T-helper 17 cell (primary cell): Measurements from ENCODE around the gene TBC1D5. TPM values are rescaled to one million over a fixed set of nuclear protein-coding genes. Genes with fewer than 3 reads are reported as not detected.

Source experiments
- ATAC-seq: fragments of 150-1000 bp; cut with Tn5 transposase; 2 replicates; pipeline ENCODE4 v1.10.0; 2021; ENCODE audit warnings: mild to moderate bottlenecking, moderate library complexity
- DNase-seq, 3 donors: peaks; one replicate each; pipeline versions ENCODE4 v3.0.0 to v3.0.0-alpha.2; 2020 to 2021
- H3K9me3 ChIP-seq: one replicate; pipeline ENCODE4 v1.7.0; 2013; ENCODE audit warnings: low read length, mild to moderate bottlenecking; ENCODE audit not compliant: control insufficient read depth, poor library complexity, severe bottlenecking
- H3K27ac Mint-ChIP-seq: one replicate; pipeline ENCODE4 v1.8.0; 2022; ENCODE audit warnings: mild to moderate bottlenecking, moderate library complexity, mixed read lengths
- H3K27me3 Mint-ChIP-seq: one replicate; pipeline ENCODE4 v1.8.0; 2022; ENCODE audit warnings: mixed read lengths
- H3K36me3 Mint-ChIP-seq: one replicate; pipeline ENCODE4 v1.8.0; 2022; ENCODE audit warnings: low read depth, mixed read lengths
- H3K4me1 Mint-ChIP-seq: one replicate; pipeline ENCODE4 v1.8.0; 2022; ENCODE audit warnings: mild to moderate bottlenecking, mixed read lengths
- H3K4me3 Mint-ChIP-seq: one replicate; pipeline ENCODE4 v1.8.0; 2022; ENCODE audit warnings: mild to moderate bottlenecking, moderate library complexity, mixed read lengths
- total RNA-seq, 4 donors: library from RNA in 2 of 4; stranded (reverse) in 2 of 4; gene quantifications; one replicate each; pipeline ENCODE4 v1.2.3 and lab custom pipeline; 2022 to 2026

TBC1D5 gene
- total RNA-seq, 2 donors from 2014 or later, result 53.7 to 58.4 TPM

- Mint-ChIP-seq H3K36me3 (peaks cover 5% of the 10 kb centered on the region), H3K4me3 (no peak overlapping the region), H3K4me1 (peaks cover 14% of the 10 kb centered on the region), H3K27me3 (no peaks in the 10 kb centered on the region), H3K27ac (no peak overlapping the region)
- no peaks in the 10 kb centered on the region for H3K9me3 ChIP-seq
- DNase-seq (no peak), ATAC-seq (peak; percentile 75)
These were observed 562.8 kb downstream of the TBC1D5 start for GRCh38 chr3:17179381-17180205.

GRCh38 chr3:17176757-17177156 lies 565.7 kb downstream of the TBC1D5 start:
- Mint-ChIP-seq H3K27ac (no peak overlapping the region), H3K36me3 (peaks cover 2% of the 10 kb centered on the region), H3K27me3 (no peaks in the 10 kb centered on the region), H3K4me1 (peaks cover 4% of the 10 kb centered on the region), H3K4me3 (no peak overlapping the region)
- no peaks in the 10 kb centered on the region for H3K9me3 ChIP-seq
- no peak for DNase-seq
- no peak for ATAC-seq

- Mint-ChIP-seq H3K27ac (no peak overlapping the region), H3K4me1 (peaks cover 4% of the 10 kb centered on the region)
- no peak for ATAC-seq
These were observed 567.1 kb downstream of the TBC1D5 start for GRCh38 chr3:17175187-17175807.

GRCh38 chr3:17166369-17166768 lies 576.1 kb downstream of the TBC1D5 start:
- H3K9me3 ChIP-seq, result no peaks in the 10 kb centered on the region
- DNase-seq (no peak), ATAC-seq (no peak)
- Mint-ChIP-seq H3K27ac (no peak overlapping the region), H3K4me1 (peaks cover 7% of the 10 kb centered on the region), H3K36me3 (peaks cover 3% of the 10 kb centered on the region), H3K4me3 (no peak overlapping the region), H3K27me3 (no peaks in the 10 kb centered on the region)

More at GRCh38 chr3:17175187-17175807, 567.1 kb downstream of the TBC1D5 start:
- H3K36me3 Mint-ChIP-seq, result no peaks in the 10 kb centered on the region
- H3K9me3 ChIP-seq, result no peaks in the 10 kb centered on the region
- H3K4me3 Mint-ChIP-seq, result no peak overlapping the region
- no peak for DNase-seq
- no peaks in the 10 kb centered on the region for H3K27me3 Mint-ChIP-seq

GRCh38 chr3:17162116-17162515 lies 580.3 kb downstream of the TBC1D5 start:
- H3K27me3 Mint-ChIP-seq, result no peaks in the 10 kb centered on the region
- DNase-seq (no peak), ATAC-seq (no peak)
- H3K36me3 Mint-ChIP-seq, result no peaks in the 10 kb centered on the region
- peaks cover 2% of the 10 kb centered on the region for H3K4me1 Mint-ChIP-seq
- no peak overlapping the region for H3K4me3 Mint-ChIP-seq
- peak overlapping the region; percentile 59 for H3K27ac Mint-ChIP-seq
- H3K9me3 ChIP-seq, result no peaks in the 10 kb centered on the region

GRCh38 chr3:17160597-17160996 lies 581.8 kb downstream of the TBC1D5 start:
- no peak for DNase-seq
- Mint-ChIP-seq H3K36me3 (no peaks in the 10 kb centered on the region), H3K4me1 (peaks cover 7% of the 10 kb centered on the region), H3K27ac (peak overlapping the region; percentile 6), H3K27me3 (no peaks in the 10 kb centered on the region), H3K4me3 (no peak overlapping the region)
- ATAC-seq, result no peak
- no peaks in the 10 kb centered on the region for H3K9me3 ChIP-seq

- H3K9me3 ChIP-seq, result no peaks in the 10 kb centered on the region
- Mint-ChIP-seq H3K27me3 (no peaks in the 10 kb centered on the region), H3K4me1 (peaks cover 7% of the 10 kb centered on the region), H3K4me3 (no peak overlapping the region), H3K27ac (no peak overlapping the region), H3K36me3 (peaks cover 6% of the 10 kb centered on the region)
- ATAC-seq (no peak), DNase-seq (no peak)
These were observed 583.3 kb downstream of the TBC1D5 start for GRCh38 chr3:17158941-17159682.

- H3K4me3 Mint-ChIP-seq, result no peak overlapping the region
- H3K27me3 Mint-ChIP-seq, result no peaks in the 10 kb centered on the region
- no peak for ATAC-seq
- peaks cover 7% of the 10 kb centered on the region for H3K4me1 Mint-ChIP-seq
- no peak for DNase-seq
- peaks cover 8% of the 10 kb centered on the region for H3K36me3 Mint-ChIP-seq
- H3K9me3 ChIP-seq, result no peaks in the 10 kb centered on the region
- H3K27ac Mint-ChIP-seq, result no peak overlapping the region
These were observed 584.7 kb downstream of the TBC1D5 start for GRCh38 chr3:17157713-17158112.

- Mint-ChIP-seq H3K27ac (peak overlapping the region; percentile 66), H3K27me3 (no peaks in the 10 kb centered on the region), H3K36me3 (peaks cover 8% of the 10 kb centered on the region), H3K4me3 (no peak overlapping the region), H3K4me1 (peaks cover 11% of the 10 kb centered on the region)
- no peak for ATAC-seq
- DNase-seq, result no peak
- no peaks in the 10 kb centered on the region for H3K9me3 ChIP-seq
These were observed 585.6 kb downstream of the TBC1D5 start for GRCh38 chr3:17156864-17157263.

- no peaks in the 10 kb centered on the region for H3K9me3 ChIP-seq
- no peak for ATAC-seq
- Mint-ChIP-seq H3K27ac (peak overlapping the region; percentile 32), H3K36me3 (peaks cover 8% of the 10 kb centered on the region), H3K4me3 (no peak overlapping the region), H3K27me3 (no peaks in the 10 kb centered on the region), H3K4me1 (peaks cover 17% of the 10 kb centered on the region)
- no peak for DNase-seq
These were observed 586.5 kb downstream of the TBC1D5 start for GRCh38 chr3:17155951-17156350.

GRCh38 chr3:17154941-17155340 lies 587.5 kb downstream of the TBC1D5 start:
- no peaks in the 10 kb centered on the region for H3K9me3 ChIP-seq
- H3K27me3 Mint-ChIP-seq, result no peaks in the 10 kb centered on the region
- no peak overlapping the region for H3K4me3 Mint-ChIP-seq
- H3K27ac Mint-ChIP-seq, result no peak overlapping the region
- ATAC-seq (no peak), DNase-seq (no peak)
- peaks cover 24% of the 10 kb centered on the region for H3K4me1 Mint-ChIP-seq
- peaks cover 8% of the 10 kb centered on the region for H3K36me3 Mint-ChIP-seq

GRCh38 chr3:17154221-17154620 lies 588.2 kb downstream of the TBC1D5 start:
- DNase-seq (no peak), ATAC-seq (no peak)
- H3K9me3 ChIP-seq, result no peaks in the 10 kb centered on the region
- peaks cover 24% of the 10 kb centered on the region for H3K4me1 Mint-ChIP-seq
- peak overlapping the region; percentile 76 for H3K27ac Mint-ChIP-seq
- H3K36me3 Mint-ChIP-seq, result peaks cover 8% of the 10 kb centered on the region
- H3K4me3 Mint-ChIP-seq, result no peak overlapping the region
- no peaks in the 10 kb centered on the region for H3K27me3 Mint-ChIP-seq

- DNase-seq (no peak), ATAC-seq (no peak)
- H3K27me3 Mint-ChIP-seq, result no peaks in the 10 kb centered on the region
- peak overlapping the region; percentile 76 for H3K27ac Mint-ChIP-seq
- H3K4me3 Mint-ChIP-seq, result no peak overlapping the region
- peaks cover 26% of the 10 kb centered on the region for H3K4me1 Mint-ChIP-seq
- H3K9me3 ChIP-seq, result no peaks in the 10 kb centered on the region
- peaks cover 8% of the 10 kb centered on the region for H3K36me3 Mint-ChIP-seq
These were observed 589.2 kb downstream of the TBC1D5 start for GRCh38 chr3:17153209-17153608.
